Sigmoid colon (tissue), 4 donors: ENCODE results near the gene IGF2BP3.

Source experiments
- CTCF ChIP-seq, 4 experiments: fragments of 450-650 bp in 3 of 4; fragments of 200-600 bp in 1 of 4; IDR thresholded peaks; one replicate each; pipeline ENCODE4 v1.5.1; 2016 to 2019; ENCODE audit warnings: antibody characterized with exemption in 4 of 4, mild to moderate bottlenecking in 3 of 4, moderate library complexity in 2 of 4
- EP300 ChIP-seq, 4 donors: sonication (generic); formaldehyde crosslinking; IDR thresholded peaks; one replicate each; pipeline ENCODE4 v1.6.1; 2017; ENCODE audit warnings: antibody characterized with exemption in 4 of 4
- POLR2A ChIP-seq, 2 donors: fragments of 450-650 bp; IDR thresholded peaks; one replicate each; pipeline ENCODE4 v1.6.1; 2016; ENCODE audit warnings: antibody characterized with exemption in 2 of 2, mild to moderate bottlenecking in 2 of 2, moderate library complexity in 2 of 2

GRCh38 chr7:23338439-23338838 lies 131.9 kb downstream of the IGF2BP3 start:
- TF ChIP-seq CTCF (IDR thresholded peaks at IDR 0.05) (no peak), EP300 (IDR thresholded peaks at IDR 0.05) (no peak), POLR2A (IDR thresholded peaks at IDR 0.05) (no peak)
